ENCODE data around the gene ACAD11. TPM values are rescaled to one million over a fixed set of nuclear protein-coding genes. Genes with fewer than 3 reads are reported as not detected.

The ACAD11 gene
- total and polyA plus RNA-seq, 9 of the 15 experiments (the other 6 are each of a cell fraction or from before 2014, with no cell fraction given) = 1.3 to 8.4 (median 4.0) TPM

GRCh38 chr3:132660052-132660810 is 622 bp upstream of the ACAD11 start, which contains the start of gene UBA5:
Gene UBA5, plus strand, starts transcription at chr3:132660329. Its CDS starts 209 bp downstream, at chr3:132660538.
- peak within 1 kb of the TSS; percentile 90 to 98 for H3K9ac ChIP-seq (ENCODE audit: insufficient read depth in 1 of 2, low read depth in 2 of 2, low read length in 2 of 2)
- TF ChIP-seq SMARCE1 (IDR thresholded peaks at IDR 0.05) (no peak), BRF1 (IDR thresholded peaks at IDR 0.05; ENCODE audit: borderline replicate concordance, extremely low read depth, insufficient read length) (no peak), REST (IDR thresholded peaks at IDR 0.05; ENCODE audit: borderline replicate concordance) (peak; percentile 81), REST (CRISPR knock-in tag; IDR thresholded peaks at IDR 0.05; ENCODE audit: low read depth) (no peak), BRD9 (IDR thresholded peaks at IDR 0.05; ENCODE audit: low read depth, partially characterized antibody) (peak; percentile 32), ZFX (CRISPR knock-in tag; IDR thresholded peaks at IDR 0.05) (peak; percentile 91)
- TF ChIP-seq, protein P1, sequence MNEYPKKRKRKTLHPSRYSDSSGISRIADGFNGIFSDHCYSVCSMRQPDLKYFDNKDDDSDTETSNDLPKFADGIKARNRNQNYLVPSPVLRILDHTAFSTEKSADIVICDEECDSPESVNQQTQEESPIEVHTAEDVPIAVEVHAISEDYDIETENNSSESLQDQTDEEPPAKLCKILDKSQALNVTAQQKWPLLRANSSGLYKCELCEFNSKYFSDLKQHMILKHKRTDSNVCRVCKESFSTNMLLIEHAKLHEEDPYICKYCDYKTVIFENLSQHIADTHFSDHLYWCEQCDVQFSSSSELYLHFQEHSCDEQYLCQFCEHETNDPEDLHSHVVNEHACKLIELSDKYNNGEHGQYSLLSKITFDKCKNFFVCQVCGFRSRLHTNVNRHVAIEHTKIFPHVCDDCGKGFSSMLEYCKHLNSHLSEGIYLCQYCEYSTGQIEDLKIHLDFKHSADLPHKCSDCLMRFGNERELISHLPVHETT (CRISPR knock-in tag; conservative IDR thresholded peaks at IDR 0.05 in 1 of 2, IDR thresholded peaks at IDR 0.05 in 1 of 2) = no peak
- TF ChIP-seq, protein P2, sequence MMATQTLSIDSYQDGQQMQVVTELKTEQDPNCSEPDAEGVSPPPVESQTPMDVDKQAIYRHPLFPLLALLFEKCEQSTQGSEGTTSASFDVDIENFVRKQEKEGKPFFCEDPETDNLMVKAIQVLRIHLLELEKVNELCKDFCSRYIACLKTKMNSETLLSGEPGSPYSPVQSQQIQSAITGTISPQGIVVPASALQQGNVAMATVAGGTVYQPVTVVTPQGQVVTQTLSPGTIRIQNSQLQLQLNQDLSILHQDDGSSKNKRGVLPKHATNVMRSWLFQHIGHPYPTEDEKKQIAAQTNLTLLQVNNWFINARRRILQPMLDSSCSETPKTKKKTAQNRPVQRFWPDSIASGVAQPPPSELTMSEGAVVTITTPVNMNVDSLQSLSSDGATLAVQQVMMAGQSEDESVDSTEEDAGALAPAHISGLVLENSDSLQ (IDR thresholded peaks at IDR 0.05) = peak; percentile 52

More at GRCh38 chr3:132660052-132660810, 622 bp upstream of the ACAD11 start, which contains the start of gene UBA5:
- FAIRE-seq (no peak), DNase-seq (ENCODE audit: extremely low read depth in 1 of 4, low spot score in 3 of 4) (peak; percentile 54 to 75 (median 64)), ATAC-seq (peak; percentile 86)
- Histone ChIP-seq H3K4me1 (replicated peaks in 1 of 2; ENCODE audit: control insufficient read depth in 2 of 2, insufficient read depth in 2 of 2, low read length in 2 of 2) (peaks cover 0 to 9% of the 10 kb centered on the region in 2 experiments; a peak in 4 of 5 replicates), H3K9me1 (ENCODE audit: control insufficient read depth, insufficient read depth, low read length) (no peaks in the 10 kb centered on the region), H3K27me3 (ENCODE audit: control insufficient read depth in 2 of 2, insufficient read depth in 2 of 2, low read length in 2 of 2) (no peaks in the 10 kb centered on the region), H3K79me2 (ENCODE audit: control insufficient read depth, insufficient read depth, low read length) (peaks cover 59% of the 10 kb centered on the region), H3K4me2 (ENCODE audit: insufficient read depth, low read length) (peak within 1 kb of the TSS; percentile 93), H3K36me3 (ENCODE audit: control insufficient read depth, insufficient read depth, low read length) (peaks cover 8% of the 10 kb centered on the region; the same call in 2 of the 3 replicates), H4K20me1 (replicated peaks; ENCODE audit: control insufficient read depth, insufficient read depth, low read length) (no peaks in the 10 kb centered on the region), H3K4me3 (peak within 1 kb of the TSS; percentile 91), H3K9me3 (replicated peaks; ENCODE audit: control insufficient read depth, insufficient read depth, low read depth, low read length) (no peaks in the 10 kb centered on the region), H3K27ac (ENCODE audit: extremely low read depth, low read depth, low read length) (peak within 1 kb of the TSS; percentile 91), H2AFZ (ENCODE audit: low read depth, low read length) (peak within 1 kb of the TSS; percentile 99)
- intact Hi-C loops (cut with micrococcal nuclease) (no loop called here), in situ Hi-C loops (cut with MboI) (no loop called here)
- ChIA-PET POLR2A (interaction anchor here (0.9 to 1.5 kb wide), 2 partner anchors 15 to 17 kb away, joined by 3 to 4 read pairs; no protein-coding TSS in a partner anchor), CTCF (ENCODE audit: low intra/inter-chr PET ratio) (no interaction called here)
- BruUV-seq (replicated peaks) = no TSS peak
- WGBS (ENCODE audit: insufficient coverage, low coverage, missing lambda C conversion rate) = 0% methylated on average over 20 of the region's 64 CpGs
